ENCODE data around the gene AGXT2. TPM values are rescaled to one million over a fixed set of nuclear protein-coding genes. Genes with fewer than 3 reads are reported as not detected.

AGXT2 gene
- total and polyA plus RNA-seq, 10 of the 15 experiments (the other 5 are each of a cell fraction or from before 2014, with no cell fraction given): not detected

DNA sequence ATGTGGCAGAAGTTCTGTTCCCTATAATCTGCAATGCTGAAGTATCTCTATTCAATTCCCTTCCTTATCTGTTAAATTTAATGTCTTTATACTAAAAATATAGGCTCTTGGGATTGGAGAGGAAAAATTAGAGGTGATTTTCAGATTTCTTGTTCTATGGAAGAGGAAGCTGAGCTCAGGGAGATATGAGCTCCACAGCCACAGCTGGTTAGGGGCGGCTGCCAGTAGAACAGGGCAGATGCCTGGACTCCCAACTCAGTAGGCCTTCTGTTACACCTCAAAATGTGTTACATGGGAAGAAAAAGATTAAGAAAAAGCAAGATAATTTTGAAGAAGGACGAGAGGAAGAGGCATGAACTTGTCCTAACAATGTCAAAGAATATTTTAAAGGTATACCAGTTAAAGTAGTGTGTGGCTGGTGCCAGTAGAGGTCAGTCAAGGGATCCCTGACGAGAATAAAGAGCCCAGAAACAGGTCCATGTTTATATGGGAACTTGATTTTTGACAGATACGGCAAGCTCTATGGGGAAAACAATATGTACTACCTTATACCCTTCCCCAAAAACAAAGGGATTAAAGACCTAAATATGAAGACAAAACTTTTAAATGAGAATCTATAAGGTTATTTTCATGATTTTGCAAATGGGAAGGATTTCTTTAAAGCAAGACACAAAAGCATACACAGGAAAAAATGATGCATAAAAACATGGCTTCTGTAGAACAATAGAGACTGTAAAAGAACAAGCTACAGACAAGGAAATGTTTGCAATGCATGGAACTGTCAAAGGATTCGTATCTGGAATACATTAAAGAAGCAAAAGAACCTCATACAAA, 89.7 kb downstream of the AGXT2 start:
- ATAC-seq: peak; percentile 90
- TSS peak; percentile 6 for BruUV-seq (replicated peaks)

More for the DNA sequence above, 89.7 kb downstream of the AGXT2 start:
- Histone ChIP-seq H3K36me3 (ENCODE audit: control insufficient read depth in 2 of 2, insufficient read depth in 2 of 2, low read length in 1 of 2) (no peaks in the 10 kb centered on the region), H3K4me2 (ENCODE audit: control insufficient read depth, insufficient read depth) (no peak overlapping the region), H3K9me3 (replicated peaks; ENCODE audit: control insufficient read depth, insufficient read depth, low read length) (no peaks in the 10 kb centered on the region), H3K27me3 (replicated peaks in 1 of 2; ENCODE audit: control insufficient read depth in 2 of 2, insufficient read depth in 2 of 2, low read length in 1 of 2) (no peaks in the 10 kb centered on the region), H3K9ac (ENCODE audit: control insufficient read depth, insufficient read depth, low read length) (no peak overlapping the region), H3K27ac (ENCODE audit: control insufficient read depth, insufficient read depth) (no peak overlapping the region), H2AFZ (ENCODE audit: control insufficient read depth, low read depth, low read length) (no peak overlapping the region), H3K4me1 (ENCODE audit: control insufficient read depth, insufficient read depth, low read length) (peaks cover 11% of the 10 kb centered on the region; the same call in 1 of the 2 replicates), H3K4me3 (no peak overlapping the region), H3K79me2 (ENCODE audit: control insufficient read depth, insufficient read depth, low read length) (no peaks in the 10 kb centered on the region), H4K20me1 (ENCODE audit: control insufficient read depth, insufficient read depth) (no peaks in the 10 kb centered on the region)
- ChIA-PET POLR2A (interaction anchor here (0.7 to 0.8 kb wide), 2 partner anchors 22 to 42 kb away, joined by 3 read pairs; partner anchors contain the start of genes BRIX1 and RAD1), CTCF (interaction anchor here (0.6 to 9.5 kb wide), 24 partner anchors 10 to 969 kb away, joined by 3 to 185 read pairs (median 4); partner anchors contain the start of genes BRIX1, DNAJC21 and RAD1), RAD21 (ENCODE audit: unreplicated experiment) (interaction anchor here (0.8 to 7.7 kb wide), 4 partner anchors 20 to 255 kb away, joined by 3 to 123 read pairs (median 3); partner anchors contain the start of genes BRIX1 and RAD1), SMC1A (ENCODE audit: uncharacterized antibody, unreplicated experiment) (interaction anchor here (0.8 to 7.3 kb wide), 20 partner anchors 8 to 478 kb away, joined by 3 to 121 read pairs (median 4); partner anchors contain the start of gene AGXT2)
- TF ChIP-seq EED (IDR thresholded peaks at IDR 0.05; ENCODE audit: low read depth) (no peak), SMC3 (IDR thresholded peaks at IDR 0.05; ENCODE audit: borderline replicate concordance, low read length) (peak; percentile 68; the same call in 1 of the 2 replicates), TCF12 (IDR thresholded peaks at IDR 0.05; ENCODE audit: low read depth, low read length) (no peak), KAT2A (conservative IDR thresholded peaks at IDR 0.05; ENCODE audit: control insufficient read depth, low read depth, low read length) (no peak), NBN (IDR thresholded peaks at IDR 0.05) (0 out of 2 replicates have a peak, but pooled peaks have one; percentile 29), RAD21 (IDR thresholded peaks at IDR 0.05; ENCODE audit: insufficient read depth, low read depth, low read length) (peak; percentile 49), KLF5 (IDR thresholded peaks at IDR 0.05; ENCODE audit: partially characterized antibody) (no peak)
- TF ChIP-seq, protein P1, sequence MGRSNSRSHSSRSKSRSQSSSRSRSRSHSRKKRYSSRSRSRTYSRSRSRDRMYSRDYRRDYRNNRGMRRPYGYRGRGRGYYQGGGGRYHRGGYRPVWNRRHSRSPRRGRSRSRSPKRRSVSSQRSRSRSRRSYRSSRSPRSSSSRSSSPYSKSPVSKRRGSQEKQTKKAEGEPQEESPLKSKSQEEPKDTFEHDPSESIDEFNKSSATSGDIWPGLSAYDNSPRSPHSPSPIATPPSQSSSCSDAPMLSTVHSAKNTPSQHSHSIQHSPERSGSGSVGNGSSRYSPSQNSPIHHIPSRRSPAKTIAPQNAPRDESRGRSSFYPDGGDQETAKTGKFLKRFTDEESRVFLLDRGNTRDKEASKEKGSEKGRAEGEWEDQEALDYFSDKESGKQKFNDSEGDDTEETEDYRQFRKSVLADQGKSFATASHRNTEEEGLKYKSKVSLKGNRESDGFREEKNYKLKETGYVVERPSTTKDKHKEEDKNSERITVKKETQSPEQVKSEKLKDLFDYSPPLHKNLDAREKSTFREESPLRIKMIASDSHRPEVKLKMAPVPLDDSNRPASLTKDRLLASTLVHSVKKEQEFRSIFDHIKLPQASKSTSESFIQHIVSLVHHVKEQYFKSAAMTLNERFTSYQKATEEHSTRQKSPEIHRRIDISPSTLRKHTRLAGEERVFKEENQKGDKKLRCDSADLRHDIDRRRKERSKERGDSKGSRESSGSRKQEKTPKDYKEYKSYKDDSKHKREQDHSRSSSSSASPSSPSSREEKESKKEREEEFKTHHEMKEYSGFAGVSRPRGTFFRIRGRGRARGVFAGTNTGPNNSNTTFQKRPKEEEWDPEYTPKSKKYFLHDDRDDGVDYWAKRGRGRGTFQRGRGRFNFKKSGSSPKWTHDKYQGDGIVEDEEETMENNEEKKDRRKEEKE (IDR thresholded peaks at IDR 0.05): no peak
- TF ChIP-seq, protein P2, sequence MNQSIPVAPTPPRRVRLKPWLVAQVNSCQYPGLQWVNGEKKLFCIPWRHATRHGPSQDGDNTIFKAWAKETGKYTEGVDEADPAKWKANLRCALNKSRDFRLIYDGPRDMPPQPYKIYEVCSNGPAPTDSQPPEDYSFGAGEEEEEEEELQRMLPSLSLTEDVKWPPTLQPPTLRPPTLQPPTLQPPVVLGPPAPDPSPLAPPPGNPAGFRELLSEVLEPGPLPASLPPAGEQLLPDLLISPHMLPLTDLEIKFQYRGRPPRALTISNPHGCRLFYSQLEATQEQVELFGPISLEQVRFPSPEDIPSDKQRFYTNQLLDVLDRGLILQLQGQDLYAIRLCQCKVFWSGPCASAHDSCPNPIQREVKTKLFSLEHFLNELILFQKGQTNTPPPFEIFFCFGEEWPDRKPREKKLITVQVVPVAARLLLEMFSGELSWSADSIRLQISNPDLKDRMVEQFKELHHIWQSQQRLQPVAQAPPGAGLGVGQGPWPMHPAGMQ (IDR thresholded peaks at IDR 0.05; ENCODE audit: borderline replicate concordance): no peak
- TF ChIP-seq, protein P3, sequence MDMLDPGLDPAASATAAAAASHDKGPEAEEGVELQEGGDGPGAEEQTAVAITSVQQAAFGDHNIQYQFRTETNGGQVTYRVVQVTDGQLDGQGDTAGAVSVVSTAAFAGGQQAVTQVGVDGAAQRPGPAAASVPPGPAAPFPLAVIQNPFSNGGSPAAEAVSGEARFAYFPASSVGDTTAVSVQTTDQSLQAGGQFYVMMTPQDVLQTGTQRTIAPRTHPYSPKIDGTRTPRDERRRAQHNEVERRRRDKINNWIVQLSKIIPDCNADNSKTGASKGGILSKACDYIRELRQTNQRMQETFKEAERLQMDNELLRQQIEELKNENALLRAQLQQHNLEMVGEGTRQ (IDR thresholded peaks at IDR 0.05; ENCODE audit: borderline replicate concordance, low read depth, low read length): no peak
- TF ChIP-seq, protein P4, sequence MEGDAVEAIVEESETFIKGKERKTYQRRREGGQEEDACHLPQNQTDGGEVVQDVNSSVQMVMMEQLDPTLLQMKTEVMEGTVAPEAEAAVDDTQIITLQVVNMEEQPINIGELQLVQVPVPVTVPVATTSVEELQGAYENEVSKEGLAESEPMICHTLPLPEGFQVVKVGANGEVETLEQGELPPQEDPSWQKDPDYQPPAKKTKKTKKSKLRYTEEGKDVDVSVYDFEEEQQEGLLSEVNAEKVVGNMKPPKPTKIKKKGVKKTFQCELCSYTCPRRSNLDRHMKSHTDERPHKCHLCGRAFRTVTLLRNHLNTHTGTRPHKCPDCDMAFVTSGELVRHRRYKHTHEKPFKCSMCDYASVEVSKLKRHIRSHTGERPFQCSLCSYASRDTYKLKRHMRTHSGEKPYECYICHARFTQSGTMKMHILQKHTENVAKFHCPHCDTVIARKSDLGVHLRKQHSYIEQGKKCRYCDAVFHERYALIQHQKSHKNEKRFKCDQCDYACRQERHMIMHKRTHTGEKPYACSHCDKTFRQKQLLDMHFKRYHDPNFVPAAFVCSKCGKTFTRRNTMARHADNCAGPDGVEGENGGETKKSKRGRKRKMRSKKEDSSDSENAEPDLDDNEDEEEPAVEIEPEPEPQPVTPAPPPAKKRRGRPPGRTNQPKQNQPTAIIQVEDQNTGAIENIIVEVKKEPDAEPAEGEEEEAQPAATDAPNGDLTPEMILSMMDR (IDR thresholded peaks at IDR 0.05 in 2 of 3, conservative IDR thresholded peaks at IDR 0.05 in 1 of 3; ENCODE audit: control insufficient read depth in 2 of 3, extremely low read depth in 1 of 3, insufficient read depth in 1 of 3, low read depth in 3 of 3, low read length in 3 of 3): peak; percentile 59 to 72 (median 70)
- TF ChIP-seq, protein P5, sequence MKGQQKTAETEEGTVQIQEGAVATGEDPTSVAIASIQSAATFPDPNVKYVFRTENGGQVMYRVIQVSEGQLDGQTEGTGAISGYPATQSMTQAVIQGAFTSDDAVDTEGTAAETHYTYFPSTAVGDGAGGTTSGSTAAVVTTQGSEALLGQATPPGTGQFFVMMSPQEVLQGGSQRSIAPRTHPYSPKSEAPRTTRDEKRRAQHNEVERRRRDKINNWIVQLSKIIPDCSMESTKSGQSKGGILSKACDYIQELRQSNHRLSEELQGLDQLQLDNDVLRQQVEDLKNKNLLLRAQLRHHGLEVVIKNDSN (IDR thresholded peaks at IDR 0.05; ENCODE audit: borderline replicate concordance, extremely low read length, insufficient read depth, low read depth, low read length): no peak
- FAIRE-seq (peak; percentile 62), DNase-seq (ENCODE audit: low read depth, low spot score) (no peak)
- intact Hi-C loops (cut with micrococcal nuclease; ENCODE audit: unreplicated experiment): loop anchor here (1.0 kb wide), 1 partner anchor 45 kb away; no protein-coding TSS in a partner anchor
- WGBS (ENCODE audit: insufficient coverage, insufficient replicate concordance, low lambda C conversion rate, missing lambda C conversion rate): 68% methylated on average over 5 of the region's 5 CpGs
- in situ Hi-C loops (cut with MboI): no loop called here

All from GM12878 (cell line).